Suppressor macrophage treated with lipopolysaccharide for 1 hour (primary cell): ENCODE measurements around the gene EML1.

Experiments
- DNase-seq, 3 donors: peaks; one replicate each; pipeline ENCODE4 v3.0.0-alpha.2; 2020 to 2022

EML1 gene

DNA sequence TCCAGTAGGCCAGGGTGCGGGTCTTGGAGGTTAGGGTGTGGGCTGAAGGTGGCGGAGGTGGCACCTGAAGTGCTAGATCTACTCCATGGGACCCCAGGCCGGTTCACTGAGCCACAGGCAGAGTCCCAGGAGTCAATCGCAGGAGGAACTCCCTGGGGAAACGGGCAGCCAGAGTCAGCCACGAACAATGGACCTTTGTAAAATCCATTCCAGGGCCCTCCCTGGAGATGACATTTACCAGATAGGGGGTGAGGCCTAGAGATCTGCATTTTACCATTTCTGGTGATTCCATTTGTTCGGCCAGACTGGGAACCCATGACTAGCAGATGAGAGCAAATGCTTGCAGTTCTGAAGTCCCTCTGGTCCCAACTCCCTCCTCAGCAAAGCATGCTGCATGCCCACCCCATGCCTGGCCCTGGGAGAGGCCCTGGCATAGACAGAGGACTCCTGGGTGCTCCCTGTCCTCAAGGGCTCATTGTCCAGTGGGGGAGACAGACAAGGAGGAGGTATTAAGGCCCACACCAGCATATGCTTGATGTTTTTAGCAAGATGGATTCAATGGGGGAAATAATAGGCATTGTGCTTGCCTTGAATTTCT lies 115.5 kb downstream of the EML1 start:
- no peak for DNase-seq

GRCh38 chr14:99909513-99910064 lies 116.4 kb downstream of the EML1 start:
- DNase-seq = no peak

DNA sequence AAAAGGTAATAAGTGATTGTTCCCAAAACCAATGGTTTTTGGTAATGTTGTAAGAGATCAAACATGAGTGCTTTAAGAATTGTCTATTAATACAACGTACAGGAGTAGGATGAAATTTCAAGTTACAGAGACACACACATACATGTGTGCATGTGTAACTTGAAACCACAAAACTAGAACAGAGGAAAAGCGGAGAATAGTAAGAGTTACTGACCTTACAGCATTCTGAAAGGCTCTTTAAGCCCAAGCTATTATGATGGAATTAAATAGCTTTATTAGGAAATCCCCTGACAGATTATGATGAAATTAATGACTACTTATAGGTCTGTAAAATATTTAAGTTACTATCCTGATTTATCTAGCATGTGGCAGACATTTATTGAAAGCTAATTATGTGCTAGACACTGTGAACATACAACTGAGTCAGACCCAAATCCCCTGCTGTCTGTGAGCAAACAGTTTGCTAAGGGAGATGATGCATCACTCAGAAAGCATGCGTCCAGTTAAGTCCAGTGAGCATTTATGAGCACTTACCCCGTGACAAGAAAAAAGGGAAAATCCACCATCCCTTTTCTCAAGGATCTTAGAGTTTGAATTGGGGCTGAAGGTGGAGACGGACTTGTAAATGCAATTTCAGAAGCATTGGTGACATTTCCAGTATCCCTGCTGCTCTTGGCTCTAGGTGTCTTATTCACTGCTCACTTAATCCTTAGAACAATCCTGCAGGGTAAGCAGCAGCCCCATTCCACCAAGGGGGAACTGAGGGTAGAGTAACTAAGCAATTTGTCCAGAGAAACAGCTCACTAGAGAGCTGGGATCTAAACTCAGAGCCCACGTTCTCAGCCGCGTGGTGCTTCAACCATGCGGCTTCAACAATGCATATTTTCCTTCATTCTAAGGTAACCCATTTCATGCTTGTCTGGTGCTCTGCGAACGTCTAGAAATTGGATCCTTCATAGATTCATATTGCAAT lies 117.4 kb downstream of the EML1 start:
- DNase-seq = no peak

GRCh38 chr14:99915305-99916090 lies 122.3 kb downstream of the EML1 start:
- no peak for DNase-seq

DNA sequence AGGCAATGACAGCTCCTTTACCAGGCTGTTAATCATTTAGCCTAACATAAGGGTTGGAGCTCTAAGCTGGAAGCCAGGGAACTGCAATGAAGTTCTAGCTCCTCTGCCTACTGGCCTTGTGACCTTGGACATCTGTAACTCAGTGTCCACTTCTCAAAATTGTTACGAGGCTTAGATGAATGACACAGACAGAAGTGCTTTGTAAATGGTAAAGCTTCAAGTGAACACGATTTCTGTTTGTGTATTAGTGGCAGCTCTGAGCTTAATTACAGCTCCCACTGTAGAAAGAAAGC lies 122.8 kb downstream of the EML1 start:
- no peak for DNase-seq

GRCh38 chr14:99918781-99919180 lies 125.6 kb downstream of the EML1 start:
- no peak for DNase-seq

DNA sequence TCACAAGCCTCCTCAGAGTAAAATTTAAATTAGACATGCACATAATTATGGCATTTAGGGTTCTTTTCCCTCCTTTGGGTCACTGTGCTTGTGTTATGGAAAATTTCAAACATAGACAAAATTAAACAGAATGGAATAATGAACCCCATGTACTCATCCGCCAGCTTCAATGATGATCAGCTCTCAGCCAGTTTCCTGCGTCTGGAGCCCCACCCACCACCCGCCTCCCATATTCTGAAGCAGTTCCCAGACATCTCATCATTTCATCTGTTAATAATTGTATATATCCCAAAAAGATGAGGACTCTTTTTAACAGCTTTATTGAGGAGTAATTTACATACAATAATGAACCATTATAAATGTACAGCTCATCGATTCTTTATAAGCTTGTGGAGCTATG lies 128.2 kb downstream of the EML1 start:
- DNase-seq = no peak

GRCh38 chr14:99924379-99924778 lies 131.2 kb downstream of the EML1 start:
- no peak for DNase-seq

DNA sequence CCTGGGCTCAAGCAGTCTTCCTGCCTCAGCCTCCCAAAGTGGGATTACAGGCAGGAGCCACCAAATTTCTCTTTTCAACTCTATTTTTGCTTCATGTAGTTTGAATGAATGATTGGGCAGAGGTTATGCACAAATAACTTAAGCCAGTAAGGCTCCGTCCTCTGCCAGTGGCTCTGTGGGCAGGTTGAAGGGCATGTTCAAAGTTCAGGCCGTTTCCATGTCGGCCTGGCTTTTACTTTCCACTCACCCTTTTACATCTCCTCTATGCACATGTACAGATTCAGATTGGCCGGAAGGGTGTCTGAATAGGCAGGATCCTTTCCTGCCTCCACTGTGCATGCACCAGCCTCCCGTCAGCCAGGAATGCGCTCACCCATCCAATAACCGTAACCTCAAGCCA lies 132.3 kb downstream of the EML1 start:
- no peak for DNase-seq

DNA sequence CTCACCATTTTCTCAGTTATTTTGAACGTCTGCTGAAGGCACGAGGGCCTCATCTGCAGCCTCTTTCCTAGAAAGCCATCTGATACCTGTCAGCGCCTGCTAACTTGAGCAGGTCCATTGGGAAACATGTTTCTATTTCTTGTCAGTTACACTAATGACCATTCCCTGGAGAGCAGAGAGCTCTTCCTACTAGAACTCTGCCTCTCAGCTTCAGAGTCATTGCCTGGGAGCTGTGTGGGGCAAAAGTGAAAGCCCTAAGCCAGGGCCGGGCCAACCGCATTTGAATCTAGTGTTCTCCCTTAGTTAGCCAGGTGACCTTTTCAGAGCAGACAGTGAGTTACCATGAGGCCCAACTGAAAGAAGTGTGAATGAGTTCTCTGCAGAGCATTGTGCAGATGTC lies 135.8 kb downstream of the EML1 start:
- DNase-seq = no peak

DNA sequence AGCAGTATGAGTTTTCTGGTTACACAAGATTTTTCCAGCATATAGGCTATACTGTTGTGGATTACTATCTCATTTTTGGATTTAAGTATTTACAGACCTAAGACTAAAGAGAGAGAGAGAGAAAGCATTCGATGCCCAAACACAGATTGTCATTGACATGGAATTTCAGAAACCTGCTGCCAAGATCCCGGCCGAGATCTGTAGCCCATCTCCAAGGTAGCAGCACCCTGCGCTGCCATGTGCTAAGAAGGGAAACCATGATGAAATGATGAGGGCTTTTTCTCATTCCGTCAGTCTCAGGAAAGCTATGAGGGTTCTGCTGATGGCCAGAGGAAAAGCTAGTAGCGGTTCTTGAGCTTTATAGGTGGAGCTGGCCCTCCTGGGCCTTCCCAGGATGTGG lies 136.4 kb downstream of the EML1 start:
- DNase-seq = no peak

DNA sequence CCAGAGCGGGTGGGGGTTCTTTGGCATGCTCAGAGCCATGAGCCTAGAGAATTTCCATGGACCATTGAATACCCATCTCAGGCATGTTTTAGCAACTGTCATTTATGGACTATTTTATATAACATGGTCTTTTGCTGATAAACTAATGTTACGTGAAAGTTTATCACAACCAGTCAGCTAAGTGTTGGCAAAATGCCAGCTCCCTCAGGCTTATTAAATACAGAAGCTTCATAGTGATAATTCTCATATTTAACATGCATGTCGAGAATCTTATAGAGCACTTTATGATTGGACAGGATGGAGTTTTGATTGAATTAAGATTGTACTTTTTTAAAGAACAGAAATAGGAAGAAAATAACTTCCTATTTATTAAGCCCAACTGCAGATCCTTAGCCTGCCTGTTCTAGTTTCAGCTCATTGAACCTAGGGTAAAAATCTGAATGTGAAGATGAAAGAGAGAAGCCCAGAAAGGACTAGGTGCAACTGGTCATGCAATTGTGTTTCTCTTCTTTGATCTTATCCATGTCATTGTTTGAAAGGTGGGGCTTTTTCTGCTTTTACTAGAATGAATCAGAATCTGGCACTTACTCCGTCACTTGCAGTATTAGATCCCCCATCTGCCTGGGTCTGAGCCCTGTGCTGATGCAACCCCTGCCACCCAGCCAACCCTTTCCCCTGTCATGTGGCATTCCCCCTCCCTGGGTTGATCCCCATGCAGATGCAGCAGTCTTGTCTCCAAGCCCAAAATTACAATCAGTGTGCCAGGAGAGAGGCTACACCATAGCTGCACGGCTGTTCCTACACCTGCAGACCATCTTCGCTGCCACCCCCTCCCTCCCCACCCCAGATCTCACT lies 137.4 kb downstream of the EML1 start:
- DNase-seq = no peak

DNA sequence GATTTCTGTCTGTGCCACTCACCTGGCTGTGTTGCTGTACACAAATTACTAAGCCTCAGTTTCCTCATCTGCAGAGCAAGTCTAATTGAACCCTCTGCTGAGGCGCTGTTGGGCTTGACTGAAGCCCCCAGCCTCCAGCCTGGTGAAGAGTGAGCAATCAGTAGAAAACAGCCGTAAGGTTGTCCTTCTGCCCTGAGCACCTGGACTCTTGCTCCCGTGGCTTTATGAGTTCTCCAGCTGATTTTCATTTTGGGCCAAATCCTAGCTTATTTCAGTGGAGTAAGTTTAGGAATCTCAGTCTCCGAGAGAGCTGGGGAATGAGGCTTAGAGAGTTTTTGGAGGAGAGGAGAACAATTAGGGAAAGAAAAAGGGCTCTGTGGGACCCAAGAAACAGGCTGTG lies 138.1 kb downstream of the EML1 start:
- no peak for DNase-seq

GRCh38 chr14:99936056-99936455 lies 142.8 kb downstream of the EML1 start:
- no peak for DNase-seq

DNA sequence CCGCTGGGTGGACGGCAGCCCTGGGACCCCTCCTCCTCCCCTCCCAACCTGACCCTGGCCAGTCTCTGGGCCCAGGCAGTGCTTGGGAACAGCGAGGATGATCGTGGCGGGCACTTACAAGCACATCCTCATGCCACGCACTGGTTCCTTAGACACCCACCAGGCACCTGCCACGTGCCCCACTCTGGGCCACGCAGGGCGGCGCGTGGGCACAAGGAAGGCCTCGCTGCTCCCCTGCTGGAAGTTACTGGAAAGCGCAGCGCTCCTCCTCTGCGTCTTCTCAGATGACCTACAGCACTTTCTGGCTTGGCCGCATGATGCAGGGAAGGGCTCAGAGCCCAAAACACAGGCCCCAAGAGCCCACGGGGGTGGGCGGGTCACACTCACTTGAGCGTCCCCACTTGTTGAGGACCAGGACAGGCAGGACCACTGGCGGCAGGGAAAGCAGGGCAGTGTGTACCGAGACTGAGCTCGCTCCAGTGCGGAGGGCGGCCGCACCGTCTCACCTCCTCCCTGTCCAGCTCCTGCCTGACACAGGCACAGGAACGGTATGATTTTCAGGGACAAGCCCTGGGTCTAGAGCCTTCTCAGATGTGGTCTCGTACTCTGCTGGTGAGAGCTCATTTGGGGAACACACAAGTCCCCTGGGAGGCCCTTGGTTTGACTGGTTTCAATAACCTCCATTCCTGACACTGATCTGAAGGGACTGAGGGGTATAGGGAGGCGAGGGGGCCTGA lies 143.7 kb downstream of the EML1 start:
- no peak for DNase-seq

DNA sequence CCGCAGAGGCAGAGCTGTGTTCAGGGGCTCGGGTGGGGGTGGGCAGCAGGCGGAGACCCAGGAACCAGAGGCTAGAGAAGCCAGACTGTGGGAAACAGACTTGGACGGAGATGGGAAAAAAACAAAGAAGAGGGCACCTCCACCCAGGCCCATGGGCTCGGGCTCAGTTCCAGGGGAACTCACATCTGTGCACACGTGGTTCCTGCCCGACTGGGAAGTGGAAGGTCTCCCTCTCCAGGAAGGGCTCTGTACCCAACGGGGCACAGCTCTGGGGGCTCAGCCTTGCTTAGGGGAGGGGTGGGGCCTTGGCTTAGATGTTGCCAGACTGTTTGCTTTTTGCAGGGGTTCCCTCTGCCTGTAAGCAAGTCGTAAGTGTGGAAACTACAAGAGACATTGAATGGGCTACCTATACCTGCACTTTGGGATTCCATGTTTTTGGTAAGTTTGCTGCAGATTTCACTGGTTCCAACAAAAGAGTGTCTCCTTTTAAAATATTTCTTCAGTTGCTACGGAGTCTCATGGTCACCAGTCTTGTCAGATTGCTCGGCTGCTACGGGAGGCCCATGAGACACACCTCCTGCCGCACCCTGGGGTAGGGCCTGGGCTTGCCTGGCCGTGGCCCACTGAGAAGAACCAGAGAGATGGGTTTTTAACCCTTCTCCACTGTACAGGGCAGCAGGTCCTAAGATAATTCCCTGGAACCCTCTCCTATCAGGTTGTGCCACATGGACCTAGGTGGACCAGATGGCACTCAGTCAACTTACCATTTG lies 144.4 kb downstream of the EML1 start:
- no peak for DNase-seq

- DNase-seq = no peak
These were observed 145.2 kb downstream of the EML1 start for GRCh38 chr14:99938376-99938775.

- DNase-seq = no peak
These were observed 145.7 kb downstream of the EML1 start for GRCh38 chr14:99938896-99939295.

GRCh38 chr14:99939421-99939820 lies 146.2 kb downstream of the EML1 start:
- DNase-seq = no peak

GRCh38 chr14:99940064-99940463 lies 146.9 kb downstream of the EML1 start:
- DNase-seq = no peak

- no peak for DNase-seq
These were observed 148.0 kb downstream of the EML1 start for GRCh38 chr14:99941211-99941610.
